ENCODE data around the gene EXOSC3. TPM values are rescaled to one million over a fixed set of nuclear protein-coding genes. Genes with fewer than 3 reads are reported as not detected.
"Not testable (repeated sequence)": the region's sequence is repeated elsewhere in the genome, so short reads cannot be mapped to it uniquely, and the experiment has no call there.

EXOSC3 gene
- total RNA-seq: 25.8 and 37.0 TPM in 2 replicates

DNA sequence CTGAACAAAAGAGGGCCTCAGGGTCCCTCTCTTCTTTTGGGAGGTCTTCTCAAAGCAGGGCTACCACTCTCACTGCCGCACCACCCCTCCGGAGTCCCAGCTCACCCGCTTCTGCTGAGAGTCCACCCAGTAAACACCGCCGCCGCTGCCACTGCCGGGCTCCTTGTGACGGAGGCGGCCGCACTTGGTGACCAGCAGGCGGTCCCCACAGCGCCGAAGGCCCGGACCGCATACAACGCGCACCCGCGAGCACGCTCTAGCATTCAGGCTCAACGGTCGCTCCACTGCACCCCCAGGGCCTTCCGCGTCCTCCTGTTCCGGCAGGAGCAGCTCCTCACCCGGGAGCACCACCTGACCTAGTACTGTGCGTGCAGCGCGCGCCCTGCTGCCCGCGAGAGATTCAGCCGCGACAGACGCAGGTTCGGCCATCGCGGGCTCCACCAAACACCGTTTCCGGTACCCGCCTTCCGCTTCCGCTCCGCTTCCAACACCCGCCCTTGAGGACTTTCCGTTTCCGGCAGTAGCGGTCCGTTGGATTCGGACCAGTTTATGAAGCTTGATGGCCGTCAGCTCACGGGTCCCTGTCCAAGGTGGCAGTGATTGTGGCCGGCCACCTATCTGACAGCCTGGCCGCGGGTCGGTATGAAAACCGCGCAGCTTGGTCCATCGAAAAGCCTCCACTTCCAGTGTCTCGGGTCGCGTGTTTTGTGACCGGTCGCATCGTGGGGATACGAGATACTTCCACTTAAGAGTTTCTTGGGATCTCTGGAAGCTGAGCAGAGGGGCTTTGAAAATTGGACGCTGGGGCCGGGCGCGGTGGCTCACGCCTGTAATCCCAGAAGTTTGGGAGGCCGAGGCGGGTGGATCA lies at the start of gene EXOSC3:
Gene EXOSC3 (minus strand): TSS at position 449 of the 868 bp plus-strand sequence. CDS start 20 bp downstream, at position 429.
- peak within 1 kb of the TSS; percentile 78 for H3K4me3 ChIP-seq (ENCODE audit: low read depth, low read length)
- H3K36me3 ChIP-seq (ENCODE audit: control insufficient read depth, insufficient read depth, low read length): peaks cover 7% of the 10 kb centered on the region
- H3K27me3 ChIP-seq (ENCODE audit: control insufficient read depth, insufficient read depth, low read length): no peaks in the 10 kb centered on the region
- TF ChIP-seq, protein P1, sequence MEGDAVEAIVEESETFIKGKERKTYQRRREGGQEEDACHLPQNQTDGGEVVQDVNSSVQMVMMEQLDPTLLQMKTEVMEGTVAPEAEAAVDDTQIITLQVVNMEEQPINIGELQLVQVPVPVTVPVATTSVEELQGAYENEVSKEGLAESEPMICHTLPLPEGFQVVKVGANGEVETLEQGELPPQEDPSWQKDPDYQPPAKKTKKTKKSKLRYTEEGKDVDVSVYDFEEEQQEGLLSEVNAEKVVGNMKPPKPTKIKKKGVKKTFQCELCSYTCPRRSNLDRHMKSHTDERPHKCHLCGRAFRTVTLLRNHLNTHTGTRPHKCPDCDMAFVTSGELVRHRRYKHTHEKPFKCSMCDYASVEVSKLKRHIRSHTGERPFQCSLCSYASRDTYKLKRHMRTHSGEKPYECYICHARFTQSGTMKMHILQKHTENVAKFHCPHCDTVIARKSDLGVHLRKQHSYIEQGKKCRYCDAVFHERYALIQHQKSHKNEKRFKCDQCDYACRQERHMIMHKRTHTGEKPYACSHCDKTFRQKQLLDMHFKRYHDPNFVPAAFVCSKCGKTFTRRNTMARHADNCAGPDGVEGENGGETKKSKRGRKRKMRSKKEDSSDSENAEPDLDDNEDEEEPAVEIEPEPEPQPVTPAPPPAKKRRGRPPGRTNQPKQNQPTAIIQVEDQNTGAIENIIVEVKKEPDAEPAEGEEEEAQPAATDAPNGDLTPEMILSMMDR (IDR thresholded peaks at IDR 0.05; ENCODE audit: insufficient read depth, low read length, severe bottlenecking): peak; percentile 19
- no peak for FAIRE-seq
- DNase-seq (ENCODE audit: low read depth): peak; percentile 83

DNA sequence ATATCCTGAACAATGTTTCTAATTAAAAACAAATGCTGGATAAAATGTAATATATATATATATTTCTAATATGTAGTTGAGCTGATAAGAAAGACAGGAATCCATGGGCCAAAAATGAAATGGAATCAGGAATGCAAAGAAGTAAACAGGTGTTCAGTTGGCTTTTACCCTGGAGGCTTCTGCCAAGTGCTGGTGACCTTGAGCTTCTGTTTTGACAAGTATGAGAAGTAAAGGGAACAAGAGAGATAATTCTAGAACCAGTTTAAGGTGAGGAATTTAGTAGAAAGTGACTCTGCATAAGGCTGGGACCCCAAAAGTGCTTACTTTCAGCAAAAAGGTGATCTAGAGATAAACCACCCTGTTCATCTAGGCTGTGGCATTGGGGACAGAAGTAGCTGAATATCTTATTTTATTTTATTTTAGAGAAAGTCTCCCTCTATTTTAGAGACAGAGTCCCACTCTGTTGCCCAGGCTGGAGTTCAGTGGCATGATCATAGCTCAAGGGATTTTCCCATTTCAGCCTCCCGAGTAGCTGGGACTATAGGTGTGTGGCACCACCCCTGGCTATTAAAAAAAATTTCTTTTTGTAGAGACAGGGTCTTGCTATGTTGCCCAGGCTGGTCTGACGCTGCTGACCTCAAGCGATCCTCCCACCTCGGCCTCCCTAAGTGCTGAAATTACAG lies 42.8 kb upstream of the EXOSC3 start:
- no peaks in the 10 kb centered on the region for H3K27me3 ChIP-seq (ENCODE audit: control insufficient read depth, insufficient read depth, low read length)
- TF ChIP-seq, protein P1 (IDR thresholded peaks at IDR 0.05; ENCODE audit: insufficient read depth, low read length, severe bottlenecking): no peak
- no peak for FAIRE-seq
- DNase-seq (ENCODE audit: low read depth): no peak
- H3K36me3 ChIP-seq (ENCODE audit: control insufficient read depth, insufficient read depth, low read length): peaks cover 3% of the 10 kb centered on the region
- no peak overlapping the region for H3K4me3 ChIP-seq (ENCODE audit: low read depth, low read length)

DNA sequence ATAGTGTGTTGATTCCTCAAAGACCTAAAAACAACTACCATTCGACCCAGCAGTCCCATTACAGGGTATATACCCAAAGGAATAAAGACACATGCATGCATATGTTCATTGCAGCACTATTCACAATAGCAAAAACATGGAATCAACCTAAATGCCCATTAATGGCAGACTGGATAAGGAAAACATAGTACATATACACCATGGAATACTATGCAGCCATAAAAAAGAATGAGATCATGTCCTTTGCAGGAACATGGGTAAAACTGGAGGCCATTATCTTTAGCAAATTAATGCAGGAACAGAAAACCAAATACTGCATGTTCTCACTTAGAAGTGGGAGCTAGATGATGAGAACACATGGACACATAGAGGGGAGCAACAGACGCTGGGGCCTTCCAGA lies 40.3 kb upstream of the EXOSC3 start:
- H3K36me3 ChIP-seq (ENCODE audit: control insufficient read depth, insufficient read depth, low read length); H3K4me3 ChIP-seq (ENCODE audit: low read depth, low read length); DNase-seq (ENCODE audit: low read depth); H3K27me3 ChIP-seq (ENCODE audit: control insufficient read depth, insufficient read depth, low read length); FAIRE-seq: not testable (repeated sequence)

DNA sequence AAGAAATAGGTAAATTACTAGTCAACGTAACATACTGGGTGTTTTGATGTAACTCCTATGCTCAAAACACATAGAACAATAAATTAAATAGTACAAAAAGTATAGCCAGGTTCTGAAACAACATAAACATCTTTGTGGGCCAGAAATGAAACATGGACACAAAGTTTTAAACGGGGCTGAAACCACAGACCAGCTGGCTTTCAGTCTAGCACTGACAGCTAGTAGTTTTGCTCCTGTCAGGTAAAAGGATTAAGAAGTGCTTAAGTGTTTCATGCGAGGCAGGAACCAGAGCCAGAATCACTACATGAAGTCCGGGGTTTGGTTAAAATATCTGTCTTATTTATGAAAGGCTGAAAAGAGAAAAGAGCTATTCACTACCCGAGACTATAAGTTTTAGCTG lies 35.3 kb upstream of the EXOSC3 start:
- Histone ChIP-seq H3K27me3 (ENCODE audit: control insufficient read depth, insufficient read depth, low read length) (no peaks in the 10 kb centered on the region), H3K4me3 (ENCODE audit: low read depth, low read length) (no peak overlapping the region), H3K36me3 (ENCODE audit: control insufficient read depth, insufficient read depth, low read length) (no peaks in the 10 kb centered on the region)
- no peak for FAIRE-seq
- DNase-seq (ENCODE audit: low read depth): no peak
- TF ChIP-seq, protein P1 (IDR thresholded peaks at IDR 0.05; ENCODE audit: insufficient read depth, low read length, severe bottlenecking): no peak

DNA sequence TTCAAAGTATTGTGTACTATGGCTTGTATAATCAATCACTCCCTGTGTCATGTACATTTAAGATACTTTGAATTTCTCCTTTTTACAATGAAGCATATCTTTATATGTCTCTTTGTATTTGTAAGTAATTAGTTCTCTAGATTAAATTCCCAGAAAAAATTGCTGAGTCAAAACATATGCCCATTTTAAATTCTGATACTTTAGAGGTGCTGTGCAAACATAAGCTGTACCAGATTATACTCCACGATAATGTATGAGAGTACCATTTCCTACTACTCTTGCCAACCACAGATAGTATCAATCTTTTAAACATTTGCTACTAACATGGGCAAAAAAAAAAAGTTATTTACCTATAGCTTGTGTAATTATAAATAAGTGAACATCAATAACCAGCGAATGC lies 34.0 kb upstream of the EXOSC3 start:
- FAIRE-seq: no peak
- Histone ChIP-seq H3K27me3 (ENCODE audit: control insufficient read depth, insufficient read depth, low read length) (no peaks in the 10 kb centered on the region), H3K4me3 (ENCODE audit: low read depth, low read length) (no peak overlapping the region), H3K36me3 (ENCODE audit: control insufficient read depth, insufficient read depth, low read length) (no peaks in the 10 kb centered on the region)
- DNase-seq (ENCODE audit: low read depth): no peak
- TF ChIP-seq, protein P1 (IDR thresholded peaks at IDR 0.05; ENCODE audit: insufficient read depth, low read length, severe bottlenecking): no peak

DNA sequence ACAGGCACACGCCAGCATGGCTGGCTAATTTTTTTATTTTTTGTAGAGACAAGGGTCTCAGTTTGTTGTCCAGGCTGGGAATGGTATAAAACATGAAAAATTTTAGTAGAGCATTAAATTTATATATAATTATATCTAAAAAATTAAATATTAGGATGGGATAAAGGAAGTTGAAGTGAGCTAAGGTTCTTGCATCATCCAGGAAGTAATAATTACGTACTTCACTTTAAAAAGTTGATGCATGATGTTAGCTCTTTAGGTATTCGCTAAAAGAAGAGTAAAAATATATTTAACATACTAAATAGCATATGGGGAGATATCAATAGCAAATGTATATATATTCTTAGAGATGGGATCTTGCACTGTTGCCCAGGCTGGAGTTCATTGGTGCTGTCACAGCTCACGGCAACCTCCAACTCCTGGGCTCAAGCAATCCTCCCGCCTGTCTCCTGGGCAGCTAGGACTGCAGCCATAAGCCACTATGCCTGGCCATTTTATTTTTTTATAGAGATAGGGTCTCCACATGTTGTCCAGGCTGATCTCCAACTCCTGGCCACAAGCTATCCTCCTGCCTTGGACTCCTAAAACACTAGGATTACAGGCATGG lies 28.0 kb upstream of the EXOSC3 start:
- no peak overlapping the region for H3K4me3 ChIP-seq (ENCODE audit: low read depth, low read length)
- FAIRE-seq (no peak), DNase-seq (ENCODE audit: low read depth) (no peak)
- no peaks in the 10 kb centered on the region for H3K27me3 ChIP-seq (ENCODE audit: control insufficient read depth, insufficient read depth, low read length)
- H3K36me3 ChIP-seq (ENCODE audit: control insufficient read depth, insufficient read depth, low read length): no peaks in the 10 kb centered on the region
- TF ChIP-seq, protein P1 (IDR thresholded peaks at IDR 0.05; ENCODE audit: insufficient read depth, low read length, severe bottlenecking): no peak
